Astrocyte of the spinal cord (primary cell): ENCODE results near the gene CPT1A.

Source experiments
- DNase-seq: peaks from one replicate; pipeline ENCODE4 v3.0.0; 2011; ENCODE audit warnings: low read depth, low spot score
- H3K4me3 ChIP-seq: 2 replicates; pipeline ENCODE4 v1.5.1; 2011; ENCODE audit warnings: low read depth, mild to moderate bottlenecking, low read length, moderate library complexity
- CTCF ChIP-seq: IDR thresholded peaks from 2 replicates; pipeline ENCODE4 v1.5.1; 2012; ENCODE audit warnings: low read depth, mild to moderate bottlenecking, low read length, inconsistent platforms
- in situ Hi-C: cut with HindIII; loops from 2 replicates; pipeline ENCODE4 v1.10.0; 2017; ENCODE audit warnings: low sequenced_read_pairs

Gene CPT1A

GRCh38 chr11:68878022-68878421, 36.3 kb upstream of the CPT1A start:
- in situ Hi-C loops = no loop called here
- no peak for DNase-seq
- no peak for TF ChIP-seq CTCF

GRCh38 chr11:68872216-68873003, 30.7 kb upstream of the CPT1A start:
- peak; percentile 76 for DNase-seq

More at GRCh38 chr11:68878022-68878421, 36.3 kb upstream of the CPT1A start:
- no peak overlapping the region for H3K4me3 ChIP-seq

GRCh38 chr11:68870470-68870869, 28.8 kb upstream of the CPT1A start:
- in situ Hi-C loops = no loop called here
- no peak for TF ChIP-seq CTCF
- DNase-seq = no peak
- no peak overlapping the region for H3K4me3 ChIP-seq

More at GRCh38 chr11:68872216-68873003, 30.7 kb upstream of the CPT1A start:
- TF ChIP-seq CTCF = no peak
- H3K4me3 ChIP-seq = no peak overlapping the region
- in situ Hi-C loops = no loop called here

- no peak overlapping the region for H3K4me3 ChIP-seq
- DNase-seq = no peak
- in situ Hi-C loops = no loop called here
- no peak for TF ChIP-seq CTCF
Measured at GRCh38 chr11:68868221-68868835, 26.6 kb upstream of the CPT1A start.

- in situ Hi-C loops = no loop called here
- no peak for TF ChIP-seq CTCF
- DNase-seq = no peak
Measured at GRCh38 chr11:68867066-68867465, 25.4 kb upstream of the CPT1A start.

GRCh38 chr11:68865241-68865640, 23.5 kb upstream of the CPT1A start:
- no peak for DNase-seq
- no peak overlapping the region for H3K4me3 ChIP-seq
- in situ Hi-C loops = no loop called here
- no peak for TF ChIP-seq CTCF

More at GRCh38 chr11:68867066-68867465, 25.4 kb upstream of the CPT1A start:
- no peak overlapping the region for H3K4me3 ChIP-seq
